B cell (primary cell): ENCODE data around the gene LAMA3. TPM values are rescaled to one million over a fixed set of nuclear protein-coding genes. Genes with fewer than 3 reads are reported as not detected.

Source experiments
- ATAC-seq: fragments of 200-7000 bp; cut with Tn5 transposase; one replicate; pipeline ENCODE4 v1.10.0; 2021; ENCODE audit warnings: low read depth, mild to moderate bottlenecking, moderate number of reproducible peaks, moderate library complexity
- CTCF ChIA-PET: fragments of 350-600 bp; sonication (Branson Sonifier 250); formaldehyde crosslinking; loops from one replicate; lab custom pipeline; 2021; ENCODE audit warnings: antibody characterized with exemption, inconsistent platforms; lab: Charles Lee
- POLR2A ChIA-PET: fragments of 350-600 bp; sonication (Branson Sonifier 250); formaldehyde crosslinking; loops from one replicate; lab custom pipeline; 2021; ENCODE audit warnings: antibody characterized with exemption; lab: Charles Lee
- DNase-seq: peaks from one replicate; pipeline ENCODE4 v3.0.0; 2013
- H2AFZ ChIP-seq: 2 replicates; pipeline ENCODE4 v1.6.1; 2012; ENCODE audit warnings: mild to moderate bottlenecking, low read depth, low read length; ENCODE audit not compliant: insufficient read depth, poor library complexity, severe bottlenecking
- H3K27ac ChIP-seq, 2 donors: 1 replicate in 1 of 2; 2 replicates in 1 of 2; pipeline ENCODE4 v1.5.1; 2012 to 2013; ENCODE audit warnings: low read length in 2 of 2, mild to moderate bottlenecking in 2 of 2, moderate library complexity in 1 of 2
- H3K27me3 ChIP-seq, 4 experiments: fragments of 200-600 bp in 1 of 4; sonication (generic) in 1 of 4; replicated peaks in 1 of 4; 1 replicate in 2 of 4; 2 replicates in 2 of 4; pipeline versions ENCODE4 v1.6.1 to v1.7.0; 2013 to 2016; ENCODE audit warnings: low read length in 3 of 4, mild to moderate bottlenecking in 2 of 4, mixed read lengths in 1 of 4, moderate library complexity in 1 of 4; ENCODE audit not compliant: insufficient read depth in 4 of 4, control insufficient read depth in 3 of 4; ENCODE audit errors: control extremely low read depth in 1 of 4
- H3K36me3 ChIP-seq, 2 experiments: replicated peaks in 1 of 2; 1 replicate in 1 of 2; 2 replicates in 1 of 2; pipeline versions ENCODE4 v1.6.1 to v1.7.1; 2013; ENCODE audit warnings: low read length in 1 of 2; ENCODE audit not compliant: insufficient read depth in 2 of 2, control insufficient read depth in 1 of 2; ENCODE audit errors: control extremely low read depth in 1 of 2, extremely low read depth in 1 of 2
- H3K4me1 ChIP-seq, 2 donors: fragments of 200-600 bp in 1 of 2; sonication (generic) in 1 of 2; 1 replicate in 1 of 2; 2 replicates in 1 of 2; pipeline versions ENCODE4 v1.5.1 to v1.6.1; 2013 to 2017; ENCODE audit warnings: low read length in 2 of 2; ENCODE audit not compliant: control insufficient read depth in 2 of 2, insufficient read depth in 2 of 2
- H3K4me2 ChIP-seq: replicated peaks from 2 replicates; pipeline ENCODE3; 2012; ENCODE audit warnings: mild to moderate bottlenecking, low read depth, low read length; ENCODE audit not compliant: poor library complexity, severe bottlenecking
- H3K4me3 ChIP-seq, 5 experiments: fragments of 200-600 bp in 1 of 5; sonication (generic) in 1 of 5; 1 replicate in 3 of 5; 2 replicates in 2 of 5; pipeline versions ENCODE4 v1.5.1 to v1.7.0; 2011 to 2016; ENCODE audit warnings: low read length in 4 of 5, mild to moderate bottlenecking in 4 of 5, low read depth in 2 of 5, control low read depth in 1 of 5, moderate library complexity in 1 of 5; ENCODE audit not compliant: insufficient read depth in 1 of 5; ENCODE audit errors: control extremely low read depth in 1 of 5, extremely low read depth in 1 of 5
- H3K79me2 ChIP-seq: fragments of 200-600 bp; sonication (generic); one replicate; pipeline ENCODE4 v1.6.0; 2016; ENCODE audit warnings: low read length; ENCODE audit not compliant: control insufficient read depth, insufficient read depth
- H3K9ac ChIP-seq: fragments of 200-600 bp; sonication (generic); 2 replicates; pipeline ENCODE4 v1.6.1; 2017; ENCODE audit warnings: mild to moderate bottlenecking, low read length, moderate library complexity
- H3K9me3 ChIP-seq, 3 donors: one replicate each; pipeline versions ENCODE4 v1.6.1 to v1.7.1; 2013; ENCODE audit warnings: low read length in 2 of 3; ENCODE audit not compliant: control insufficient read depth in 2 of 3, insufficient read depth in 1 of 3; ENCODE audit errors: control extremely low read depth in 1 of 3
- H4K20me1 ChIP-seq: 2 replicates; pipeline ENCODE4 v1.6.0; 2012; ENCODE audit warnings: mild to moderate bottlenecking, low read length; ENCODE audit not compliant: insufficient read depth, control insufficient read depth, poor library complexity, severe bottlenecking
- H3K27ac Mint-ChIP-seq: one replicate; pipeline ENCODE4 v1.8.0; 2021; ENCODE audit warnings: mixed read lengths
- H3K27me3 Mint-ChIP-seq: one replicate; pipeline ENCODE4 v1.8.0; 2021; ENCODE audit warnings: mixed read lengths
- H3K4me1 Mint-ChIP-seq: one replicate; pipeline ENCODE4 v1.8.0; 2021; ENCODE audit warnings: mixed read lengths
- H3K4me3 Mint-ChIP-seq: one replicate; pipeline ENCODE4 v1.8.0; 2021; ENCODE audit warnings: mixed read lengths
- H3K9me3 Mint-ChIP-seq: one replicate; pipeline ENCODE4 v1.8.0; 2022; ENCODE audit warnings: mixed read lengths; ENCODE audit not compliant: insufficient read depth
- CTCF ChIP-seq: fragments of 200-600 bp; IDR thresholded peaks from one replicate; pipeline ENCODE4 v1.8.0; 2022; ENCODE audit warnings: antibody characterized with exemption, mild to moderate bottlenecking
- EZH2 ChIP-seq: IDR thresholded peaks from 2 replicates; pipeline ENCODE4 v1.6.1; 2012; ENCODE audit warnings: borderline replicate concordance, low read depth, mild to moderate bottlenecking, moderate library complexity, low read length; ENCODE audit not compliant: insufficient read depth, poor library complexity, severe bottlenecking
- WGBS: methylation state at CpG from one replicate; pipeline ENCODE4 v1.1.5; 2013; ENCODE audit warnings: missing lambda C conversion rate; ENCODE audit not compliant: insufficient coverage; 5-methylcytosine and 5-hydroxymethylcytosine counted together
- intact Hi-C: fragments of 100-400 bp; cut with micrococcal nuclease; formaldehyde crosslinking; loops from one replicate; pipeline ENCODE4 v1.10.0; 2022
- polyA plus RNA-seq: library from polyadenylated mRNA; depleted of rRNA; stranded (reverse); fragments of >200 nt; gene quantifications from 2 replicates; pipeline ENCODE4 v1.2.3, GENCODE V29; 2012
- total RNA-seq, 2 donors: library from RNA; stranded (reverse); fragments of 120-200 nt in 1 of 2; gene quantifications; 1 replicate in 1 of 2; 2 replicates in 1 of 2; pipeline versions ENCODE4 v1.2.3 to v1.2.4, GENCODE V29; 2013 to 2022

LAMA3 gene
- total and polyA plus RNA-seq, 2 donors (not counting 1 experiment from before 2014, with no cell fraction given): 0.03 to 0.32 TPM

GRCh38 chr18:23977719-23978483 lies 288.6 kb downstream of the LAMA3 start:
- peaks cover 40% of the 10 kb centered on the region for H3K4me1 Mint-ChIP-seq
- DNase-seq: no peak
- no peaks in the 10 kb centered on the region for H3K36me3 ChIP-seq
- CTCF ChIA-PET: interaction anchor here (0.7 kb wide), 2 partner anchors 32 to 479 kb away, joined by 3 read pairs; no protein-coding TSS in a partner anchor
- H3K4me3 Mint-ChIP-seq: no peak overlapping the region
- peak overlapping the region; percentile 0 for H3K4me2 ChIP-seq
- H3K9me3 ChIP-seq: peaks cover 0 to 4% (median 0%) of the 10 kb centered on the region in 3 donors
- no peak overlapping the region for H3K4me3 ChIP-seq
- ATAC-seq: no peak
- no peaks in the 10 kb centered on the region for H3K27me3 Mint-ChIP-seq
- H3K27ac ChIP-seq: no peak overlapping the region
- TF ChIP-seq EZH2: no peak
- WGBS: no CpG with 5 or more reads among the region's 1 CpG
- H3K27ac Mint-ChIP-seq: no peak overlapping the region
- no peaks in the 10 kb centered on the region for H4K20me1 ChIP-seq
- H3K9ac ChIP-seq: no peak overlapping the region
- intact Hi-C loops: loop anchor here (10.0 kb wide), 1 partner anchor 447 kb away; the partner anchor contains the start of gene IMPACT
- no peak overlapping the region for H2AFZ ChIP-seq
- no peaks in the 10 kb centered on the region for H3K27me3 ChIP-seq
- POLR2A ChIA-PET: no interaction called here
- peaks cover 36 to 39% of the 10 kb centered on the region in 2 donors for H3K4me1 ChIP-seq
- peaks cover 9% of the 10 kb centered on the region for H3K9me3 Mint-ChIP-seq
- H3K79me2 ChIP-seq: no peaks in the 10 kb centered on the region

- CTCF ChIA-PET: interaction anchor here (0.9 to 1.3 kb wide), 3 partner anchors 13 to 137 kb away, joined by 3 to 5 read pairs (median 4); no protein-coding TSS in a partner anchor
- H3K27ac Mint-ChIP-seq: peak overlapping the region; percentile 71
Observed at GRCh38 chr18:23981369-23981980, 292.2 kb downstream of the LAMA3 start.

More at GRCh38 chr18:23981369-23981980, 292.2 kb downstream of the LAMA3 start:
- Histone ChIP-seq H3K36me3 (no peaks in the 10 kb centered on the region), H3K4me1 (peaks cover 36 to 39% of the 10 kb centered on the region in 2 donors), H3K9me3 (peaks cover 0 to 4% (median 0%) of the 10 kb centered on the region in 3 donors), H3K79me2 (no peaks in the 10 kb centered on the region), H3K27me3 (no peaks in the 10 kb centered on the region), H3K4me2 (peak overlapping the region; percentile 62), H4K20me1 (no peaks in the 10 kb centered on the region), H2AFZ (peak overlapping the region; percentile 31), H3K27ac (peak overlapping the region in 1 of 2 donors; percentile 77), H3K4me3 (no peak overlapping the region), H3K9ac (no peak overlapping the region)
- POLR2A ChIA-PET: interaction anchor here (1.2 kb wide), 2 partner anchors 12 to 14 kb away, joined by 3 to 4 read pairs; no protein-coding TSS in a partner anchor
- Mint-ChIP-seq H3K9me3 (peaks cover 3% of the 10 kb centered on the region), H3K4me1 (peaks cover 34% of the 10 kb centered on the region), H3K4me3 (peak overlapping the region; percentile 42), H3K27me3 (no peaks in the 10 kb centered on the region)
- intact Hi-C loops: no loop called here
- TF ChIP-seq EZH2 (no peak), CTCF (no peak)
- 44% methylated on average over 8 of the region's 8 CpGs for WGBS
- ATAC-seq (peak; percentile 91), DNase-seq (peak; percentile 71)
